CD4-positive, alpha-beta T cell (primary cell): Measurements from ENCODE around the gene FBXL16. TPM values are rescaled to one million over a fixed set of nuclear protein-coding genes. Genes with fewer than 3 reads are reported as not detected.

Experiments used
- ATAC-seq: fragments of 200-7000 bp; cut with Tn5 transposase; one replicate; pipeline ENCODE4 v1.10.0; 2022; ENCODE audit warnings: mild to moderate bottlenecking; ENCODE audit not compliant: poor library complexity
- CTCF ChIA-PET: fragments of 350-600 bp; sonication (Branson Sonifier 250); formaldehyde crosslinking; loops from one replicate; lab custom pipeline; 2021; ENCODE audit warnings: antibody characterized with exemption, inconsistent platforms; lab: Charles Lee
- POLR2A ChIA-PET: fragments of 350-600 bp; sonication (Branson Sonifier 250); formaldehyde crosslinking; loops from one replicate; lab custom pipeline; 2021; ENCODE audit warnings: antibody characterized with exemption, inconsistent platforms; lab: Charles Lee
- DNase-seq, 14 experiments: peaks; one replicate each; pipeline ENCODE4 v3.0.0-alpha.2; 2013 to 2020; ENCODE audit warnings: mixed read lengths in 2 of 14
- H3K27ac ChIP-seq, 2 donors: one replicate each; pipeline versions ENCODE4 v1.5.1 to v1.7.0; 2013; ENCODE audit warnings: low read length in 2 of 2, low read depth in 1 of 2, mild to moderate bottlenecking in 1 of 2
- H3K27me3 ChIP-seq, 2 experiments: 1 replicate in 1 of 2; 2 replicates in 1 of 2; pipeline versions ENCODE4 v1.6.1 to v1.7.0; 2013; ENCODE audit warnings: low read length in 2 of 2, control low read depth in 1 of 2, mild to moderate bottlenecking in 1 of 2, moderate library complexity in 1 of 2; ENCODE audit not compliant: insufficient read depth in 2 of 2, control insufficient read depth in 1 of 2
- H3K36me3 ChIP-seq: one replicate; pipeline ENCODE4 v1.6.1; 2013; ENCODE audit warnings: low read length, control low read depth; ENCODE audit not compliant: insufficient read depth
- H3K4me1 ChIP-seq: one replicate; pipeline ENCODE4 v1.6.1; 2013; ENCODE audit warnings: low read length, control low read depth; ENCODE audit not compliant: insufficient read depth
- H3K4me3 ChIP-seq: one replicate; pipeline ENCODE4 v1.5.1; 2013; ENCODE audit warnings: mild to moderate bottlenecking, low read length, moderate library complexity
- H3K9me3 ChIP-seq, 2 experiments: 1 replicate in 1 of 2; 2 replicates in 1 of 2; pipeline versions ENCODE4 v1.6.1 to v1.7.0; 2013; ENCODE audit warnings: low read length in 2 of 2, mild to moderate bottlenecking in 2 of 2, control low read depth in 1 of 2, moderate library complexity in 1 of 2; ENCODE audit not compliant: control insufficient read depth in 1 of 2, insufficient read depth in 1 of 2
- H3K27ac Mint-ChIP-seq: one replicate; pipeline ENCODE4 v1.8.0; 2020; ENCODE audit warnings: mixed read lengths
- H3K27me3 Mint-ChIP-seq: one replicate; pipeline ENCODE4 v1.8.0; 2021; ENCODE audit warnings: mixed read lengths
- H3K36me3 Mint-ChIP-seq: one replicate; pipeline ENCODE4 v1.8.0; 2021; ENCODE audit warnings: low read depth, mixed read lengths
- H3K4me1 Mint-ChIP-seq: one replicate; pipeline ENCODE4 v1.8.0; 2021; ENCODE audit warnings: low read depth, mixed read lengths
- H3K4me3 Mint-ChIP-seq: one replicate; pipeline ENCODE4 v1.8.0; 2020; ENCODE audit warnings: mild to moderate bottlenecking, mixed read lengths
- H3K9me3 Mint-ChIP-seq: one replicate; pipeline ENCODE4 v1.8.0; 2020; ENCODE audit warnings: mixed read lengths
- CTCF ChIP-seq: fragments of 200-600 bp; IDR thresholded peaks from one replicate; pipeline ENCODE4 v1.8.0; 2022; ENCODE audit warnings: antibody characterized with exemption, mild to moderate bottlenecking
- intact Hi-C, 2 experiments: fragments of 100-400 bp; cut with DNase I in 1 of 2; cut with micrococcal nuclease in 1 of 2; formaldehyde crosslinking; loops; one replicate each; pipeline versions ENCODE4 v1.15.1 to v1.9.0; 2023 to 2025; cut with DNase I, micrococcal nuclease
- total RNA-seq, 174 experiments: library from RNA in 2 of 174; stranded (reverse) in 2 of 174; gene quantifications; one replicate each; pipeline ENCODE4 v1.2.3 and lab custom pipeline; 2021 to 2026

The FBXL16 gene
- total RNA-seq, 2 experiments from 2014 or later = 11.0 to 11.7 TPM

- H3K4me1 Mint-ChIP-seq = no peaks in the 10 kb centered on the region
- H3K36me3 Mint-ChIP-seq = no peaks in the 10 kb centered on the region
- ChIA-PET POLR2A (interaction anchor here (1.4 kb wide), 1 partner anchor 11 kb away, joined by 11 read pairs; no protein-coding TSS in a partner anchor), CTCF (no interaction called here)
- intact Hi-C loops = no loop called here
- ATAC-seq = no peak
- peaks cover 63% of the 10 kb centered on the region for H3K27me3 Mint-ChIP-seq
- Histone ChIP-seq H3K4me3 (no peak overlapping the region), H3K36me3 (no peaks in the 10 kb centered on the region), H3K9me3 (peaks cover 0 to 67% of the 10 kb centered on the region in 2 experiments), H3K27me3 (peaks cover 85 to 88% of the 10 kb centered on the region in 2 experiments), H3K4me1 (peaks cover 32% of the 10 kb centered on the region), H3K27ac (no peak overlapping the region)
- H3K9me3 Mint-ChIP-seq = no peaks in the 10 kb centered on the region
- no peak for DNase-seq
- H3K4me3 Mint-ChIP-seq = peak overlapping the region; percentile 45
- no peak overlapping the region for H3K27ac Mint-ChIP-seq
- no peak for TF ChIP-seq CTCF
Measured at GRCh38 chr16:706189-707061, 824 bp upstream of the FBXL16 start.

- no peak overlapping the region for H3K27ac Mint-ChIP-seq
- Histone ChIP-seq H3K36me3 (no peaks in the 10 kb centered on the region), H3K9me3 (peaks cover 0 to 69% of the 10 kb centered on the region in 2 experiments), H3K27ac (no peak overlapping the region), H3K4me1 (peaks cover 47% of the 10 kb centered on the region), H3K4me3 (no peak overlapping the region), H3K27me3 (peaks cover 75 to 76% of the 10 kb centered on the region in 2 experiments)
- no peak for ATAC-seq
- no peaks in the 10 kb centered on the region for H3K9me3 Mint-ChIP-seq
- no peaks in the 10 kb centered on the region for H3K4me1 Mint-ChIP-seq
- CTCF ChIA-PET = no interaction called here
- POLR2A ChIA-PET = interaction anchor here (1.0 to 1.6 kb wide), 3 partner anchors 9 to 24 kb away, joined by 3 to 10 read pairs (median 4); partner anchors contain the start of genes ANTKMT and STUB1
- DNase-seq = no peak
- H3K4me3 Mint-ChIP-seq = no peak overlapping the region
- intact Hi-C loops = no loop called here
- H3K36me3 Mint-ChIP-seq = no peaks in the 10 kb centered on the region
- peaks cover 56% of the 10 kb centered on the region for H3K27me3 Mint-ChIP-seq
- TF ChIP-seq CTCF = no peak
Measured at GRCh38 chr16:704552-705380, 835 bp downstream of the FBXL16 start.

GRCh38 chr16:704047-704446 is 1.6 kb downstream of the FBXL16 start:
- no peak overlapping the region for H3K4me3 Mint-ChIP-seq
- no peaks in the 10 kb centered on the region for H3K36me3 Mint-ChIP-seq
- H3K27ac Mint-ChIP-seq = no peak overlapping the region
- TF ChIP-seq CTCF = no peak
- peaks cover 54% of the 10 kb centered on the region for H3K4me1 ChIP-seq
- no peaks in the 10 kb centered on the region for H3K9me3 Mint-ChIP-seq
- peaks cover 68 to 72% of the 10 kb centered on the region in 2 experiments for H3K27me3 ChIP-seq
- no peaks in the 10 kb centered on the region for H3K36me3 ChIP-seq
- H3K9me3 ChIP-seq = peaks cover 0 to 62% of the 10 kb centered on the region in 2 experiments
- peaks cover 48% of the 10 kb centered on the region for H3K27me3 Mint-ChIP-seq
- no peak overlapping the region for H3K4me3 ChIP-seq
- intact Hi-C loops = no loop called here
- H3K27ac ChIP-seq = no peak overlapping the region
- POLR2A ChIA-PET = interaction anchor here (1.0 to 1.6 kb wide), 3 partner anchors 9 to 24 kb away, joined by 3 to 10 read pairs (median 4); partner anchors contain the start of genes ANTKMT and STUB1
- CTCF ChIA-PET = no interaction called here
- H3K4me1 Mint-ChIP-seq = no peaks in the 10 kb centered on the region
- DNase-seq (no peak), ATAC-seq (no peak)
